Measurements from ENCODE around the gene HNRNPU.

Gene HNRNPU

GRCh38 chr1:244834543-244835275 lies 29.6 kb downstream of the HNRNPU start (continued):
- no peak for TF ChIP-seq ZNF610 (tag by site-specific recombination; IDR thresholded peaks at IDR 0.05; ENCODE audit: borderline replicate concordance)
- no peak for TF ChIP-seq AEBP2 (tag by site-specific recombination; IDR thresholded peaks at IDR 0.05; ENCODE audit: borderline replicate concordance)
- TF ChIP-seq BCL11A (tag by site-specific recombination; IDR thresholded peaks at IDR 0.05; ENCODE audit: low read depth), result peak; percentile 68; the same call in 1 of the 2 replicates
- TF ChIP-seq ZNF214 (tag by site-specific recombination; IDR thresholded peaks at IDR 0.05; ENCODE audit: borderline replicate concordance), result peak; percentile 7; the same call in 1 of the 2 replicates
- peak; percentile 96 for TF ChIP-seq ZFP69B (tag by site-specific recombination; IDR thresholded peaks at IDR 0.05)
- no peak for TF ChIP-seq ZNF571 (tag by site-specific recombination; IDR thresholded peaks at IDR 0.05)
- TF ChIP-seq ZNF121 (tag by site-specific recombination; IDR thresholded peaks at IDR 0.05), result no peak
- no peak for TF ChIP-seq ZNF621 (tag by site-specific recombination; IDR thresholded peaks at IDR 0.05)
- TF ChIP-seq ZNF280D (tag by site-specific recombination; IDR thresholded peaks at IDR 0.05), result 0 out of 2 replicates have a peak, but pooled peaks have one; percentile 16
- TF ChIP-seq ZNF48 (tag by site-specific recombination; IDR thresholded peaks at IDR 0.05), result no peak
- peak; percentile 48; the same call in 1 of the 2 replicates for TF ChIP-seq ZBTB17 (tag by site-specific recombination; IDR thresholded peaks at IDR 0.05)
- TF ChIP-seq ZXDB (tag by site-specific recombination; IDR thresholded peaks at IDR 0.05), result peak; percentile 16
- no peak for TF ChIP-seq ZNF555 (tag by site-specific recombination; conservative IDR thresholded peaks at IDR 0.05)
- peak; percentile 95 for TF ChIP-seq ZNF366 (tag by site-specific recombination; conservative IDR thresholded peaks at IDR 0.05)
- peak; percentile 49 for TF ChIP-seq ZNF660 (tag by site-specific recombination; IDR thresholded peaks at IDR 0.05)
- TF ChIP-seq ZNF449 (tag by site-specific recombination; IDR thresholded peaks at IDR 0.05), result no peak
- peak; percentile 94 for TF ChIP-seq ZBTB48 (tag by site-specific recombination; IDR thresholded peaks at IDR 0.05)
- no peak for TF ChIP-seq ZNF580 (tag by site-specific recombination; IDR thresholded peaks at IDR 0.05)
- TF ChIP-seq GLI4 (tag by site-specific recombination; IDR thresholded peaks at IDR 0.05), result no peak
- no peak for TF ChIP-seq ZNF747 (tag by site-specific recombination; IDR thresholded peaks at IDR 0.05)
- peak; percentile 37; the same call in 1 of the 2 replicates for TF ChIP-seq SP7 (tag by site-specific recombination; IDR thresholded peaks at IDR 0.05)
- no peak for TF ChIP-seq PRDM4 (tag by site-specific recombination; IDR thresholded peaks at IDR 0.05)
- 0 out of 2 replicates have a peak, but pooled peaks have one; percentile 52 for TF ChIP-seq ZNF596 (tag by site-specific recombination; IDR thresholded peaks at IDR 0.05)
- TF ChIP-seq ZNF549 (tag by site-specific recombination; IDR thresholded peaks at IDR 0.05), result no peak
- TF ChIP-seq ZNF274 (IDR thresholded peaks at IDR 0.05; ENCODE audit: low read length), result no peak
- no peak for TF ChIP-seq ZNF274 (tag by site-specific recombination; IDR thresholded peaks at IDR 0.05; ENCODE audit: borderline replicate concordance)
- no peak for TF ChIP-seq ZNF701 (tag by site-specific recombination; IDR thresholded peaks at IDR 0.05)
- peak; percentile 90 for TF ChIP-seq YY1 (tag by site-specific recombination; IDR thresholded peaks at IDR 0.05)
- no peak for TF ChIP-seq ZNF561 (tag by site-specific recombination; IDR thresholded peaks at IDR 0.05; ENCODE audit: borderline replicate concordance)
- TF ChIP-seq ZNF335 (tag by site-specific recombination; conservative IDR thresholded peaks at IDR 0.05), result peak; percentile 93; the same call in 1 of the 2 replicates
- peak; percentile 70; the same call in 1 of the 2 replicates for TF ChIP-seq TRIM28 (IDR thresholded peaks at IDR 0.05; ENCODE audit: borderline replicate concordance, low read length)
- TF ChIP-seq OVOL3 (tag by site-specific recombination; IDR thresholded peaks at IDR 0.05), result 0 out of 2 replicates have a peak, but pooled peaks have one; percentile 37
